A549 treated with ZK216348 at 1 μM for 4 hours (cell line): ENCODE results near the gene ANO10. TPM values are rescaled to one million over a fixed set of nuclear protein-coding genes. Genes with fewer than 3 reads are reported as not detected.

Source experiments
- total RNA-seq: library from RNA; stranded (reverse); fragments of 200-300 nt; extraction: Qiagen RNA extraction; gene quantifications from 5 replicates; pipeline ENCODE4 v1.2.3, GENCODE V29; 2022; ENCODE audit warnings: low read depth

The ANO10 gene, protein sequence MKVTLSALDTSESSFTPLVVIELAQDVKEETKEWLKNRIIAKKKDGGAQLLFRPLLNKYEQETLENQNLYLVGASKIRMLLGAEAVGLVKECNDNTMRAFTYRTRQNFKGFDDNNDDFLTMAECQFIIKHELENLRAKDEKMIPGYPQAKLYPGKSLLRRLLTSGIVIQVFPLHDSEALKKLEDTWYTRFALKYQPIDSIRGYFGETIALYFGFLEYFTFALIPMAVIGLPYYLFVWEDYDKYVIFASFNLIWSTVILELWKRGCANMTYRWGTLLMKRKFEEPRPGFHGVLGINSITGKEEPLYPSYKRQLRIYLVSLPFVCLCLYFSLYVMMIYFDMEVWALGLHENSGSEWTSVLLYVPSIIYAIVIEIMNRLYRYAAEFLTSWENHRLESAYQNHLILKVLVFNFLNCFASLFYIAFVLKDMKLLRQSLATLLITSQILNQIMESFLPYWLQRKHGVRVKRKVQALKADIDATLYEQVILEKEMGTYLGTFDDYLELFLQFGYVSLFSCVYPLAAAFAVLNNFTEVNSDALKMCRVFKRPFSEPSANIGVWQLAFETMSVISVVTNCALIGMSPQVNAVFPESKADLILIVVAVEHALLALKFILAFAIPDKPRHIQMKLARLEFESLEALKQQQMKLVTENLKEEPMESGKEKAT
- 17.6 to 31.0 TPM (median 18.8 TPM) in 5 replicates for total RNA-seq

GRCh38 chr3:43621656-43622432 is at the start of gene ANO10:
ANO10 (minus strand) TSS chr3:43622011; CDS start chr3:43605852, 16,159 bp downstream.

Other genes with a start within 250 kb of the ANO10 start
- gene ABHD5, start 68.9 kb upstream of the ANO10 start, total RNA-seq = 19.1 to 27.9 TPM (median 20.3 TPM) in 5 replicates